ENCODE measurements around the gene TMEM233. TPM values are rescaled to one million over a fixed set of nuclear protein-coding genes. Genes with fewer than 3 reads are reported as not detected.

Gene TMEM233
- polyA plus RNA-seq, 1 experiment = not detected

GRCh38 chr12:119668324-119668841, 74.8 kb downstream of the TMEM233 start:
- H3K36me3 ChIP-seq (ENCODE audit: control insufficient read depth, insufficient read depth, low read length) = peaks cover 2% of the 10 kb centered on the region; the same call in 1 of the 2 replicates
- ChIA-PET CTCF (interaction anchor here (0.8 to 3.7 kb wide), 12 partner anchors 10 to 272 kb away, joined by 3 to 25 read pairs (median 6); no protein-coding TSS in a partner anchor), POLR2A (no interaction called here)
- peak overlapping the region; percentile 85 for H3K4me3 ChIP-seq (ENCODE audit: low read depth, low read length)
- DNase-seq (ENCODE audit: low read depth) = no peak
- TF ChIP-seq CTCF (IDR thresholded peaks at IDR 0.05; ENCODE audit: insufficient read depth, low read depth, low read length) = no peak
- peaks cover 1% of the 10 kb centered on the region; the same call in 1 of the 2 replicates for H3K27me3 ChIP-seq (ENCODE audit: control insufficient read depth, insufficient read depth, low read length)

GRCh38 chr12:119669744-119670472, 76.3 kb downstream of the TMEM233 start:
- Histone ChIP-seq H3K27me3 (ENCODE audit: control insufficient read depth, insufficient read depth, low read length) (peaks cover 1% of the 10 kb centered on the region; the same call in 1 of the 2 replicates), H3K36me3 (ENCODE audit: control insufficient read depth, insufficient read depth, low read length) (peaks cover 10% of the 10 kb centered on the region), H3K4me3 (ENCODE audit: low read depth, low read length) (no peak overlapping the region)
- ChIA-PET CTCF (interaction anchor here (1.2 to 3.7 kb wide), 5 partner anchors 8 to 111 kb away, joined by 3 to 25 read pairs (median 16); no protein-coding TSS in a partner anchor), POLR2A (no interaction called here)
- no peak for TF ChIP-seq CTCF (IDR thresholded peaks at IDR 0.05; ENCODE audit: insufficient read depth, low read depth, low read length)
- DNase-seq (ENCODE audit: low read depth) = no peak

- Histone ChIP-seq H3K4me3 (ENCODE audit: low read depth, low read length) (no peak overlapping the region), H3K27me3 (ENCODE audit: control insufficient read depth, insufficient read depth, low read length) (peaks cover 1% of the 10 kb centered on the region; the same call in 1 of the 2 replicates), H3K36me3 (ENCODE audit: control insufficient read depth, insufficient read depth, low read length) (peaks cover 10% of the 10 kb centered on the region)
- ChIA-PET CTCF (interaction anchor here (1.2 to 1.8 kb wide), 2 partner anchors 16 to 24 kb away, joined by 3 to 5 read pairs; no protein-coding TSS in a partner anchor), POLR2A (no interaction called here)
- TF ChIP-seq CTCF (IDR thresholded peaks at IDR 0.05; ENCODE audit: insufficient read depth, low read depth, low read length) = no peak
- DNase-seq (ENCODE audit: low read depth) = no peak
These were observed 77.5 kb downstream of the TMEM233 start for GRCh38 chr12:119671070-119671469.

GRCh38 chr12:119672194-119672593, 78.6 kb downstream of the TMEM233 start:
- POLR2A ChIA-PET = interaction anchor here (0.6 kb wide), 1 partner anchor 14 kb away, joined by 5 read pairs; no protein-coding TSS in a partner anchor
- no peak for TF ChIP-seq CTCF (IDR thresholded peaks at IDR 0.05; ENCODE audit: insufficient read depth, low read depth, low read length)
- Histone ChIP-seq H3K27me3 (ENCODE audit: control insufficient read depth, insufficient read depth, low read length) (no peaks in the 10 kb centered on the region), H3K36me3 (ENCODE audit: control insufficient read depth, insufficient read depth, low read length) (peaks cover 17% of the 10 kb centered on the region), H3K4me3 (ENCODE audit: low read depth, low read length) (no peak overlapping the region)
- no peak for DNase-seq (ENCODE audit: low read depth)
- CTCF ChIA-PET = interaction anchor here (1.1 kb wide), 1 partner anchor 9 kb away, joined by 3 read pairs; no protein-coding TSS in a partner anchor

GRCh38 chr12:119673634-119674033, 80.1 kb downstream of the TMEM233 start:
- H3K27me3 ChIP-seq (ENCODE audit: control insufficient read depth, insufficient read depth, low read length) = no peaks in the 10 kb centered on the region
- ChIA-PET POLR2A (no interaction called here), CTCF (no interaction called here)
- TF ChIP-seq CTCF (IDR thresholded peaks at IDR 0.05; ENCODE audit: insufficient read depth, low read depth, low read length) = no peak
- no peak overlapping the region for H3K4me3 ChIP-seq (ENCODE audit: low read depth, low read length)
- no peak for DNase-seq (ENCODE audit: low read depth)
- H3K36me3 ChIP-seq (ENCODE audit: control insufficient read depth, insufficient read depth, low read length) = peaks cover 24% of the 10 kb centered on the region

All from BJ (cell line).